GM18867 (cell line): ENCODE results near the gene INTS11.

Experiments used
- ATAC-seq: cut with Tn5 transposase; IDR thresholded peaks from one replicate; pipeline ENCODE4 v1.9.1; 2021; ENCODE audit warnings: mild to moderate bottlenecking, moderate library complexity; ENCODE audit not compliant: unreplicated experiment

INTS11 gene

GRCh38 chr1:1314678-1315335, 9.7 kb downstream of the INTS11 start:
- no peak for ATAC-seq

GRCh38 chr1:1314237-1314586, 10.2 kb downstream of the INTS11 start:
- no peak for ATAC-seq

GRCh38 chr1:1313500-1314236, 10.8 kb downstream of the INTS11 start:
- ATAC-seq, result no peak

GRCh38 chr1:1312450-1313314, 11.8 kb downstream of the INTS11 start:
- ATAC-seq, result no peak

GRCh38 chr1:1311107-1312104, 13.1 kb downstream of the INTS11 start:
- ATAC-seq, result no peak

DNA sequence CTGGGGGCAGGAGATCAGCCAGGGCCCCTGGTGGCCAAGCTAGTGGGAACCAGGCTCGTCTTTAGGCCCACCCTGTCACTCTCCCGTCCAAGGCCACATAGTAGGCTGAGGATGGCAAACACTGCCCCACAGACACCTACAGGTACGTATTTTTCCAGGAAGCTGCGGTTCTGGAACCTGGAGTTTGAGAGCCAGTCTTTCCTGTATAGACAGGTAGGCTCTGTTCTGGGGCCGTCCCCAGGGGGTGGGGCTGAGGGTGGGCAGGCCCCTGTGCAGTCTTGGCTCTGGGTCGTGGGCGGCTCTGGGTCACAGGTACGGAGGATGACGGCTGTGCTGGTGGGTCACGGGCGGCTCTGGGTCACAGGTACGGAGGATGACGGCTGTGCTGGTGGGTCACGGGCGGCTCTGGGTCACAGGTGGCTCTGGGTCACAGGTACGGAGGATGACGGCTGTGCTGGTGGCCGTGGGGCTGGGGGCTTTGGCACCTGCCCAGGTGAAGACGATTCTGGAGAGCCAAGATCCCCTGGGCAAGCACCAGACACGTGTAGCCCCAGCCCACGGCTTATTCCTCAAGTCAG, 13.9 kb downstream of the INTS11 start:
- ATAC-seq, result no peak

DNA sequence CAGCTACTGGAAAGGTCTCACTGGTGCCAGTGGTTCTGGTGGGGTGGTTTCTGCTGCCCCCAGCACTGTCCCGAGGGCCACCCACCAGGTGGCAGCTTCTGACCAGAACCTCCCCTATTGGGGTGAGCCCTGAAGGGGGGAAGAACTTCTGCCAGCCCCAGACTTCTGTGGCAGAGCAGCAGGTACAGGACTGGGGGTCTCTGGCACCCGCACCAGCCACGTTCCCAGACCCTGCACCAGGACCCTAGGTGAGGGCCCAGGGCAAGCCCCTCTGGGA, 14.4 kb downstream of the INTS11 start:
- no peak for ATAC-seq

GRCh38 chr1:1309251-1310108, 15.0 kb downstream of the INTS11 start:
- ATAC-seq, result no peak

GRCh38 chr1:1308756-1309250, 15.7 kb downstream of the INTS11 start:
- ATAC-seq, result peak; percentile 0

DNA sequence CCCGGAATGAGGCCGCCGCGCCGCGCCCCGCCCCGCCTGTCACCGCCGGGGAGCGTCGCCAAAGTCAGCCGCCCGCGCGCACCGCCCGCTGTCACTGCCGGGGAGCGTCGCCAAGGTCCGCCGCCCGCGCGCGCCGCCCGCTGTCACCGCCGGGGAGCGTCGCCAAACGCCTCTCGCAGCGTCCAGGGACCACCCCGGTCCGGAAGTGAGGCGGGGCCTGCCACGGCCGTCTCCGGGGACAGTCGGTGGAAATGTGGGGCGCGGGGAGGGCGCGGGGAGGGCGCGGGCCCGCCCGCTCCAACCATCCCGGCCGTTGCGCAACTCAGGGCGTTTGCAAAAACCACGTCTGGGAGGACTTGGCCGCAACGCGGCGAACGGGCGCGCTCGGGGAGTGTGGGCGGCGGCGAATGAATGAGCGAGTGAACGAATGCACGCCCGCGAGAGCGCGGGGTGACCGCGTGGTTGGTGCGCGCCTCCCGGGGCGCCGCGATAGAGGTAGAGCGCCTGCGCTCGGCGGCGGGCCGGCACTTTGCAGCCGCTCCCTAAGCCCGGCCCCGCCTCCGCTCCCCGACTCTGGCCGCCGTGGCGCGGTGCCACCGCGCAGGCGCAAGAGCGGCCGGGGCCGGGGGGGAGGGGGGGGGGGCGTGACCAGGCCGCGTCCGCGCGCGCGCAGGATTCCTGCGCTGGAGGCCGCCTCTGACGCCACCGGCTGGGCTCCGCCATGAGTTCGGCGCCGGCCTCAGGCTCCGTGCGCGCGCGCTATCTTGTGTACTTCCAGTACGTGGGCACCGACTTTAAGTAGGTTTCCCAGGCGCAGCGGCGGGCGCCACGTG, 16.3 kb downstream of the INTS11 start, which contains the start of the genes ACAP3 and PUSL1:
Gene ACAP3 (minus strand): TSS at position 8 of the 833 bp plus-strand sequence. CDS start 115 bp downstream, outside the sequence.
Gene PUSL1 (plus strand): TSS at position 675 of the 833 bp plus-strand sequence. CDS start 47 bp downstream, at position 722.
- peak; percentile 54 for ATAC-seq

DNA sequence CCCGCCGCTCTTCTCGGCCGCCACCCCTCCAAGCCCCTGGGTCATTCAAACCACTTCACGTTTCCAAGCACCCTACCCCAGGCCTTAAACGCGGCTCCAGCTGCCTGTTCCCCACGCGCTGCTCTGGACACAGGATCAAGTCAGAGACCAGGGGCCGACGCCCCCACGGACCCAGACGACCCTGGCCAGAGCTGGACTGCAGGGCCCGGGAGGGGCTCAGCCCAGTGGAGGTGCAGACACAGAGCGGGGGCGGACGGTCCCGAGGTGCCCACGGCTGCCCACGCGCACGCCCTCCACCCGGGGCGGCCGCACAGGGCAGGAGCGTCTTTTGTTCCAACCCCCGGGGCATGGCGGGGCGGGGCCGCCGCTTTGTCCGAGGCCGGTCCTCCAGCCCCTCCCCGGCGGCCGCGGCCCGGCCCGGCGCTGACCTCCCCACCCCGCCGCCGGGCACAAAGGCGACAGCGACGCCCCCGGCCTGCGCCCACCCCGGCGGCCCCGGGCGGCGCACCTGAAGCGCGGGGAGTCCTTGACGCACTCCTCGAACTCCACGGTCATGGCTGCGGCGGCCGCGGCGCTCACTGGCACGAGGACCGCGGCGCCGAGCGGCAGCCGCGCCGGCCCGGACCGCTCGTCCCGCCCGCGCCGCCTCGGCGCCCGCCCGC, 17.1 kb downstream of the INTS11 start:
- peak; percentile 5 for ATAC-seq

DNA sequence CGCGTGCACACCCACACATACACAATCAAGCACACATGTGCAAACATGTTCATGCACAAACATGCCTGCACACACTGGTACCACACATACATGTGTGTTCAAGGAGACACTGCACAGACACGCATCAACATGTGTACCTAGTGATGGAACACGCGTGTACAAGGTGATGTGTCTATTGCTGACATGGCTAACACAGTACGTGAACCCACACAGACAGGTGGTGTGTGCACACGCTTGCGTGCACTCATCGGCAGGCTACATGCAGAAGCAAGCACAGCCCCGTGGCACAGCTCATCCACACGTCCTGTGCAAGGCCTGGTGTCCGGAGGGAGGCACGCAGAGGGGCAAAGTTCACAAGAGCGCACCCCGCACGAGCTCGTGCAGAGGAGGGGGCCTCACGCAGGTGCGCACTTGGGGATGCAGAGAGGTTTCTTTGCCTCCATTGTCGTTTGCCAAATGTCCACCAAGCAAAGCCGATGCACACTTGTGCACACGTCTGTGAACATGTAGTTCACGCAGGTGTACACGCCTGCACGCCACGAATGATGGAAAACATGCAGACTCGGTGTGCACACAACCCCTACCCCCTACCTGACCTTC, 17.7 kb downstream of the INTS11 start:
- no peak for ATAC-seq

- no peak for ATAC-seq
These were observed 18.3 kb downstream of the INTS11 start for GRCh38 chr1:1306070-1306660.

- ATAC-seq, result no peak
These were observed 19.0 kb downstream of the INTS11 start for GRCh38 chr1:1305300-1306069.

DNA sequence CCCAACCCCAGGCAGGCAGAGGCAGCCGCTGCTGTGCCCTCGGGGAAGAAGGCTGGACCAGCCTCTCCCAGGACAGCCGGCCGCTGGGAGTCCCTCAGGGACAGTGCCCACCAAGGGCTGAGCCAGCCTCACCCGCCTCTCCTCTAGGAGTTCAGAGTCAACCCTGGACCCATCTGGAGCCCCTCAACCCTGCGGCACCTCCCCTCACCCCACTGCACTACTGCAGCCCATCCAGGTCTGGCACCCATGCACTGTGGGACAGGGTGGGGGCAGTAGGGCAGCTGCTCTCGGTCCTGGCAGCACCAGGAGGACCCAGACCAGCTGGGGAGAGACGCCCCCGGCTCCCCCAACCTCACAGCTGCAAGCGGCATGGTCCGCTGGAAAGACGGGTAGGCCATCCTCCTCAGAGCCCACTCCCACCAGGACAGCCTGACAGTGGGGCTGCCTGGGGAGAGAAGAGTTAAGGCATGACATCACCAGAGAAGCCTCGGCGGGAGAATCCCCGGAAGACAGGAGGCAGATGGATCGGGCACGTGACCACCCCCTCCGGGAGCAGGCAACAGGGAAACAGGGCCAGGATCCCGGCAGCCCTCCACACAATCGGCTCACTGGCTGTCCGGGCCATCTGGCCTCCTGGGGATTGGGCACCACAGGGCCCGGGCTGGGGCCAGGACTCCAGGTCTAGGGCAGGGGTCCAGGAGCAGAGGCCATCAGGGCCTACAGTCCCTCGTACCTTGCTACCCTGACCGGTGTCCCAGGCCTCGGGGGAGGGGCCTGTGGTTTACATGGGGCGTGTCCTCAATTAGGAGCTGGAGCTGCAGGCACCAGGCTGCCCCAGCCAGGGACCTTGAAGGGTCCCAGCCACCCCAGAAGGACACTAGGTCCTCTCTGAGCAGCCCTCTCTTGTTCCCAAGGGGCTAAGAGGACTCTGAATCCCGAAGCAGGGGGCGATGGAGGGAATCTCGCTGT, 19.8 kb downstream of the INTS11 start:
- ATAC-seq, result no peak
